Neural crest cell (in vitro differentiated cells): ENCODE results near the gene PDC. TPM values are rescaled to one million over a fixed set of nuclear protein-coding genes. Genes with fewer than 3 reads are reported as not detected.
"Not testable (repeated sequence)": the region's sequence is repeated elsewhere in the genome, so short reads cannot be mapped to it uniquely, and the experiment has no call there.

Experiments used
- DNase-seq: peaks from one replicate; pipeline ENCODE4 v3.0.0; 2021; ENCODE audit warnings: low read depth, mixed read lengths, low spot score
- H3K27ac Mint-ChIP-seq: one replicate; pipeline ENCODE4 v1.8.0; 2021; ENCODE audit warnings: mild to moderate bottlenecking, mixed read lengths; ENCODE audit not compliant: unreplicated experiment
- H3K27me3 Mint-ChIP-seq: 2 replicates; pipeline ENCODE4 v1.8.0; 2021; ENCODE audit warnings: low read depth, mild to moderate bottlenecking, mixed read lengths
- H3K36me3 Mint-ChIP-seq: 2 replicates; pipeline ENCODE4 v1.8.0; 2021; ENCODE audit warnings: low read depth, mild to moderate bottlenecking, mixed read lengths
- H3K4me1 Mint-ChIP-seq: 2 replicates; pipeline ENCODE4 v1.8.0; 2021; ENCODE audit warnings: mixed read lengths
- H3K4me3 Mint-ChIP-seq: one replicate; pipeline ENCODE4 v1.8.0; 2021; ENCODE audit warnings: mild to moderate bottlenecking, mixed read lengths
- H3K9me3 Mint-ChIP-seq: 2 replicates; pipeline ENCODE4 v1.8.0; 2021; ENCODE audit warnings: mixed read lengths
- CTCF ChIP-seq: fragments of 200-600 bp; sonication (generic); conservative IDR thresholded peaks from 2 replicates; pipeline ENCODE4 v1.5.0; 2021; ENCODE audit warnings: antibody characterized with exemption, mild to moderate bottlenecking
- total RNA-seq: library from RNA; stranded (reverse); gene quantifications from 2 replicates; pipeline ENCODE4 v1.2.1, GENCODE V29; 2021

The PDC gene
- total RNA-seq, 1 donor from 2014 or later = not detected

DNA sequence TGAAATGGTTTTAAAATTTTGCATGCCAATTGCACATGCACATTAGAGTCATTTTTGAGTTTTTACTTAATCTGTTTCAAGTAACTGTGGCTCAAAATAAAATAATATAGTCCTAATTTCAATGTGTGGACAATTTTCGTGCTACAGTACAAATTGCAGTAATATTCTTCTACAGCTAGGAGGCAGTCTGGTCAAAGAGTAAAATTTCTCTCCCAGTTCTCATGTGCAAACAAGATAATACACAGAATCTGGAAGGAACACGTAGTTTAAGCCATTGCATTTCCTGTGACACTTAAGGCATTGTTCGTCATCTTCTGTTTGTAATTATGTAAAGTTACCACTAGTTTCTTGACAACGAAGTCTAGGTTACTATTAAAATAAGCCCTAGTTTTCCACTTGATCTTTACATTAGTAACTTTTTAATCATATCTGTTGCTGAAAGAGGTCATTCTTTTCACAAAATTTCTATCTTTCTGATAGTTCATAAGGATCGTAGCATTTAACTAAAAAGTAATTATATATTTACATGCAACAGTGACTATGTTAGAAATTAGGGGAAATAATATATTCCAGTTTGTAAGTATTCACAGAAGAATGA, 56.4 kb downstream of the PDC start:
- Mint-ChIP-seq H3K4me3 (no peak overlapping the region), H3K36me3 (no peaks in the 10 kb centered on the region), H3K4me1 (no peaks in the 10 kb centered on the region), H3K27ac (no peak overlapping the region), H3K9me3 (no peaks in the 10 kb centered on the region), H3K27me3 (no peaks in the 10 kb centered on the region)
- no peak for DNase-seq
- peak; percentile 76 for TF ChIP-seq CTCF

DNA sequence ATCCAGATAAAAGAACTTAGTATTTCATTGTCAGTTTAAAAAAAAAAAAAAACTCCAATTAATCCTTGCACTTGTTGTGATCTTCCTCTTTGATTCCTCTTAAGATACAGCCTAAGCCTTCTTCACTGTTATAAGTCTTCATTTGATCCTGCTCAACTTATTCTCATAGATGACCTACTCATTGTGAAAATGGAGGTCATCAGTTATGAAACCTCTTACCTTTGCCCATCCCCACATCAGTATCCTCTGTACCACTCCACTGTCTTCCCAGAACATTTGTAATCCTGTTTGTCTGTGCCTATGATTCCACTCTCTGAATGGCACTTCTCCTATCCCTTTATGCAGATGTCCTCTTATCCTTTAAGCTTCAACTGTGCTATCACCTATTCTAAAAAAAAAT, 57.3 kb downstream of the PDC start:
- Mint-ChIP-seq H3K36me3 (no peaks in the 10 kb centered on the region), H3K27me3 (no peaks in the 10 kb centered on the region), H3K4me1 (no peaks in the 10 kb centered on the region), H3K9me3 (no peaks in the 10 kb centered on the region), H3K27ac (no peak overlapping the region), H3K4me3 (no peak overlapping the region)
- TF ChIP-seq CTCF = no peak
- DNase-seq = no peak

DNA sequence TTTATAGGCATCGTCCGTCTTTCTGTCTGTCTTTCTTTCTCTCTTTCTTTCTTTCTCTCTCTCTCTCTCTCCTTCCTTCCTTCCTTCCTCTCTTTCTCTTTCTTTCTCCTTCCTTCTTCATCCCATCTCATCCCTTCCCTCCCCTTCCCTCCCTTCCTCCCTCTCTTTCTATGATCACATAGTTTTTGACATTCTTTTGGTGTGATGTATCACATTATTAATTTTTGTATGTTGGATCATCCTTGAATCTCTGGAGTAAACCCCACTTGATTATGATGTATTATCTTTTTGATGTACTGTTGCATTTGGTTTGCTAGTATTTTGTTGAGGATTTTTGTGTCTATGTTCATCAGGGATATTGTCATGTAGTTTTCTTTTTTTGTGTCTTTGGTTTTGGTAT, 59.5 kb downstream of the PDC start:
- H3K4me3 Mint-ChIP-seq, H3K27me3 Mint-ChIP-seq, H3K4me1 Mint-ChIP-seq, H3K9me3 Mint-ChIP-seq, H3K27ac Mint-ChIP-seq, H3K36me3 Mint-ChIP-seq, DNase-seq: not testable (repeated sequence)

Other genes starting within 250 kb of the PDC start
- not detected in 2 replicates for gene PRG4, start 164.8 kb downstream of the PDC start, total RNA-seq
- gene TPR, start 85.9 kb downstream of the PDC start, total RNA-seq = 133 and 135 TPM in 2 replicates
- 18.3 and 22.2 TPM in 2 replicates for gene ODR4, start 85.3 kb downstream of the PDC start, total RNA-seq
- gene PTGS2, start 219.3 kb upstream of the PDC start, total RNA-seq = 0.34 TPM in 1 of 2 replicates, not detected in the other